SK-N-SH (cell line): ENCODE measurements around the gene AIRE. TPM values are rescaled to one million over a fixed set of nuclear protein-coding genes. Genes with fewer than 3 reads are reported as not detected.

Experiments used
- CTCF ChIA-PET: fragments of 300-600, 350-600 bp; formaldehyde crosslinking; extraction: SDS; loops from one replicate; lab custom pipeline; 2021; lab: Yijun Ruan, JAX
- POLR2A ChIA-PET: fragments of 350-600 bp; sonication (Branson Sonifier 250); formaldehyde crosslinking; extraction: SDS; loops from one replicate; lab custom pipeline; 2020; ENCODE audit warnings: antibody characterized with exemption, inconsistent platforms; lab: Yijun Ruan, JAX
- DNase-seq: peaks from one replicate; pipeline ENCODE4 v3.0.0; 2012
- H2AFZ ChIP-seq: fragments of 200-600 bp; sonication (generic); 2 replicates; pipeline ENCODE4 v1.8.1; 2016; ENCODE audit warnings: antibody characterized with exemption, mild to moderate bottlenecking, low read depth
- H3F3A ChIP-seq: fragments of 200-600 bp; sonication (generic); replicated peaks from 2 replicates; pipeline ENCODE3; 2016; ENCODE audit warnings: antibody characterized with exemption, mild to moderate bottlenecking; ENCODE audit not compliant: insufficient read depth
- H3K27ac ChIP-seq, 2 experiments: fragments of 200-500 bp in 1 of 2; fragments of 200-600 bp in 1 of 2; sonication (Bioruptor generic) in 1 of 2; sonication (generic), shearing (Covaris generic) in 1 of 2; 2 replicates each; pipeline versions ENCODE4 v1.5.1 to v1.6.1; 2014 to 2016; ENCODE audit warnings: low read depth in 2 of 2, inconsistent platforms in 1 of 2, low read length in 1 of 2, mild to moderate bottlenecking in 1 of 2, mixed read lengths in 1 of 2
- H3K27me3 ChIP-seq: fragments of 200-600 bp; sonication (generic), shearing (Covaris generic); 2 replicates; pipeline ENCODE4 v1.6.1; 2016; ENCODE audit warnings: mixed run types; ENCODE audit not compliant: insufficient read depth
- H3K36me3 ChIP-seq, 2 experiments: fragments of 200-500 bp in 1 of 2; fragments of 200-600 bp in 1 of 2; sonication (Bioruptor generic) in 1 of 2; sonication (generic) in 1 of 2; replicated peaks in 1 of 2; 2 replicates each; pipeline versions ENCODE3 to v1.5.1; 2014 to 2016; ENCODE audit warnings: low read length in 1 of 2, mild to moderate bottlenecking in 1 of 2; ENCODE audit not compliant: insufficient read depth in 2 of 2, control insufficient read depth in 1 of 2
- H3K4me1 ChIP-seq, 2 experiments: fragments of 200-500 bp in 1 of 2; fragments of 200-600 bp in 1 of 2; sonication (Bioruptor generic) in 1 of 2; sonication (generic), shearing (Covaris generic) in 1 of 2; 2 replicates each; pipeline versions ENCODE4 v1.5.1 to v1.6.1; 2014 to 2016; ENCODE audit warnings: low read depth in 1 of 2, low read length in 1 of 2, mixed run types in 1 of 2; ENCODE audit not compliant: insufficient read depth in 2 of 2, control insufficient read depth in 1 of 2
- H3K4me2 ChIP-seq: fragments of 200-600 bp; sonication (generic), shearing (Covaris generic); 2 replicates; pipeline ENCODE4 v1.6.1; 2017; ENCODE audit warnings: mixed run types
- H3K4me3 ChIP-seq, 2 experiments: fragments of 200-500 bp in 1 of 2; fragments of 200-600 bp in 1 of 2; sonication (Bioruptor generic) in 1 of 2; sonication (generic), shearing (Covaris generic) in 1 of 2; 2 replicates each; pipeline versions ENCODE4 v1.5.1 to v1.8.1; 2014 to 2016; ENCODE audit warnings: low read depth in 2 of 2, inconsistent platforms in 1 of 2, low read length in 1 of 2, mild to moderate bottlenecking in 1 of 2, mixed read lengths in 1 of 2, moderate library complexity in 1 of 2
- H3K79me2 ChIP-seq: fragments of 200-600 bp; sonication (generic); 2 replicates; pipeline ENCODE4 v1.8.1; 2017; ENCODE audit warnings: mild to moderate bottlenecking; ENCODE audit not compliant: insufficient read depth
- H3K9ac ChIP-seq: fragments of 200-600 bp; sonication (generic); 2 replicates; pipeline ENCODE4 v1.6.1; 2017; ENCODE audit warnings: mixed run types
- H3K9me2 ChIP-seq: fragments of 200-600 bp; sonication (generic); 2 replicates; pipeline ENCODE4 v1.6.1; 2017; ENCODE audit warnings: mixed run types
- H3K9me3 ChIP-seq: fragments of 200-600 bp; sonication (generic); 2 replicates; pipeline ENCODE4 v1.6.1; 2017; ENCODE audit warnings: mixed run types, mild to moderate bottlenecking, moderate library complexity
- H4K20me1 ChIP-seq: fragments of 200-600 bp; sonication (generic); 2 replicates; pipeline ENCODE4 v1.6.1; 2017; ENCODE audit warnings: mild to moderate bottlenecking, mixed run types; ENCODE audit not compliant: insufficient read depth
- EP300 ChIP-seq, 2 experiments: IDR thresholded peaks; 2 replicates each; pipeline versions ENCODE4 v1.4.0 to v1.6.1; 2012; ENCODE audit warnings: borderline replicate concordance in 1 of 2, low read depth in 1 of 2, low read length in 1 of 2
- GABPA ChIP-seq: IDR thresholded peaks from 2 replicates; pipeline ENCODE4 v1.4.0; 2012; ENCODE audit warnings: low read depth, mild to moderate bottlenecking
- JUND ChIP-seq: IDR thresholded peaks from 2 replicates; pipeline ENCODE4 v1.4.0; 2012
- MAX ChIP-seq: IDR thresholded peaks from 2 replicates; pipeline ENCODE4 v1.4.0; 2012; ENCODE audit warnings: low read depth
- MXI1 ChIP-seq: IDR thresholded peaks from 2 replicates; pipeline ENCODE4 v1.6.1; 2012; ENCODE audit warnings: mild to moderate bottlenecking, low read depth, low read length, improper control_type of control experiment
- POLR2AphosphoS5 ChIP-seq: IDR thresholded peaks from 2 replicates; pipeline ENCODE4 v1.6.1; 2012; ENCODE audit warnings: low read depth, low read length
- RAD21 ChIP-seq: IDR thresholded peaks from 2 replicates; pipeline ENCODE4 v1.6.1; 2012; ENCODE audit warnings: mild to moderate bottlenecking, low read length
- REST ChIP-seq: IDR thresholded peaks from 2 replicates; pipeline ENCODE4 v1.6.1; 2012; ENCODE audit warnings: mild to moderate bottlenecking, low read depth, low read length, moderate library complexity
- RFX5 ChIP-seq: IDR thresholded peaks from 2 replicates; pipeline ENCODE4 v1.6.1; 2012; ENCODE audit warnings: mild to moderate bottlenecking, improper control_type of control experiment, low read length
- SIN3A ChIP-seq: IDR thresholded peaks from 2 replicates; pipeline ENCODE4 v1.6.1; 2012; ENCODE audit warnings: low read depth, mild to moderate bottlenecking, low read length, moderate library complexity, borderline replicate concordance
- SMC3 ChIP-seq: IDR thresholded peaks from 2 replicates; pipeline ENCODE4 v1.6.1; 2012; ENCODE audit warnings: low read depth, low read length, improper control_type of control experiment
- WGBS: methylation state at CpG from one replicate; pipeline ENCODE4 v1.1.6; 2017; ENCODE audit warnings: low lambda C conversion rate; 5-methylcytosine and 5-hydroxymethylcytosine counted together
- polyA plus RNA-seq, 3 experiments: library from polyadenylated mRNA; depleted of rRNA; stranded (reverse); fragments of >200 nt; gene quantifications; 2 replicates each; pipeline ENCODE4 v1.2.3, GENCODE V29; 2012
- TF ChIP-seq, protein P1 (sequence below): fragments of 150-350 bp; IDR thresholded peaks from 2 replicates; pipeline ENCODE4 v1.6.1; 2016; ENCODE audit warnings: mild to moderate bottlenecking, low read depth, low read length
- TF ChIP-seq, protein P2 (sequence below): fragments of 150-350 bp; IDR thresholded peaks from 2 replicates; pipeline ENCODE4 v1.6.1; 2017; ENCODE audit warnings: antibody characterized with exemption, low read length, low read depth, borderline replicate concordance

Gene AIRE
- polyA plus RNA-seq, 1 of the 3 experiments (the other 2 are of a cell fraction): not detected

- CTCF ChIA-PET: interaction anchor here (1.1 kb wide), 1 partner anchor 13 kb away, joined by 3 read pairs; no protein-coding TSS in a partner anchor
- no peaks in the 10 kb centered on the region for H3K27me3 ChIP-seq
- H3F3A ChIP-seq: no peaks in the 10 kb centered on the region
- no peak overlapping the region for H3K27ac ChIP-seq
- peaks cover 0 to 2% of the 10 kb centered on the region in 2 experiments; a peak in 1 of 4 replicates for H3K4me1 ChIP-seq
- peaks cover 0 to 52% of the 10 kb centered on the region in 2 experiments for H3K36me3 ChIP-seq
- no peaks in the 10 kb centered on the region for H4K20me1 ChIP-seq
- POLR2A ChIA-PET: interaction anchor here (0.5 kb wide), 1 partner anchor 15 kb away, joined by 3 read pairs; no protein-coding TSS in a partner anchor
- DNase-seq: no peak
- no peak overlapping the region for H3K4me3 ChIP-seq
- H3K9ac ChIP-seq: no peak overlapping the region
- H3K4me2 ChIP-seq: no peak overlapping the region
- H3K79me2 ChIP-seq: no peaks in the 10 kb centered on the region
- H3K9me3 ChIP-seq: no peaks in the 10 kb centered on the region
- no peaks in the 10 kb centered on the region for H3K9me2 ChIP-seq
- TF ChIP-seq RFX5 (no peak), RAD21 (no peak), SIN3A (no peak), MAX (no peak), JUND (no peak), REST (no peak), MXI1 (no peak), POLR2AphosphoS5 (no peak), EP300 (IDR thresholded peaks at IDR 0.05; ENCODE audit: borderline replicate concordance in 1 of 2, low read depth in 1 of 2, low read length in 1 of 2) (no peak), GABPA (no peak), SMC3 (no peak)
- TF ChIP-seq, protein P1, sequence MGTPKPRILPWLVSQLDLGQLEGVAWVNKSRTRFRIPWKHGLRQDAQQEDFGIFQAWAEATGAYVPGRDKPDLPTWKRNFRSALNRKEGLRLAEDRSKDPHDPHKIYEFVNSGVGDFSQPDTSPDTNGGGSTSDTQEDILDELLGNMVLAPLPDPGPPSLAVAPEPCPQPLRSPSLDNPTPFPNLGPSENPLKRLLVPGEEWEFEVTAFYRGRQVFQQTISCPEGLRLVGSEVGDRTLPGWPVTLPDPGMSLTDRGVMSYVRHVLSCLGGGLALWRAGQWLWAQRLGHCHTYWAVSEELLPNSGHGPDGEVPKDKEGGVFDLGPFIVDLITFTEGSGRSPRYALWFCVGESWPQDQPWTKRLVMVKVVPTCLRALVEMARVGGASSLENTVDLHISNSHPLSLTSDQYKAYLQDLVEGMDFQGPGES: no peak
- TF ChIP-seq, protein P2, sequence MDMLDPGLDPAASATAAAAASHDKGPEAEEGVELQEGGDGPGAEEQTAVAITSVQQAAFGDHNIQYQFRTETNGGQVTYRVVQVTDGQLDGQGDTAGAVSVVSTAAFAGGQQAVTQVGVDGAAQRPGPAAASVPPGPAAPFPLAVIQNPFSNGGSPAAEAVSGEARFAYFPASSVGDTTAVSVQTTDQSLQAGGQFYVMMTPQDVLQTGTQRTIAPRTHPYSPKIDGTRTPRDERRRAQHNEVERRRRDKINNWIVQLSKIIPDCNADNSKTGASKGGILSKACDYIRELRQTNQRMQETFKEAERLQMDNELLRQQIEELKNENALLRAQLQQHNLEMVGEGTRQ: no peak
- H2AFZ ChIP-seq: no peak overlapping the region
- no CpG with 5 or more reads among the region's 20 CpGs for WGBS
Measured at GRCh38 chr21:44323591-44323990, 37.9 kb downstream of the AIRE start.
